Bronchial epithelial cell (primary cell): ENCODE data around the gene TAX1BP3. TPM values are rescaled to one million over a fixed set of nuclear protein-coding genes. Genes with fewer than 3 reads are reported as not detected.

ENCODE experiments used
- DNase-seq: peaks from one replicate; pipeline ENCODE4 v3.0.0-alpha.2; 2010; ENCODE audit warnings: low read depth
- FAIRE-seq: peaks from 2 replicates; lab custom pipeline; 2011; peaks lifted over from hg19 to GRCh38; lab: Jason Lieb, UNC
- H3K27me3 ChIP-seq: 2 replicates; pipeline ENCODE4 v1.5.1; 2011; ENCODE audit warnings: low read length; ENCODE audit not compliant: control insufficient read depth, insufficient read depth
- H3K36me3 ChIP-seq: 2 replicates; pipeline ENCODE4 v1.5.1; 2011; ENCODE audit warnings: low read length; ENCODE audit not compliant: control insufficient read depth, insufficient read depth
- H3K4me3 ChIP-seq: 2 replicates; pipeline ENCODE4 v1.5.1; 2011; ENCODE audit warnings: mild to moderate bottlenecking, low read depth, low read length, control low read depth
- CTCF ChIP-seq: IDR thresholded peaks from 2 replicates; pipeline ENCODE4 v1.5.1; 2011; ENCODE audit warnings: mild to moderate bottlenecking, moderate library complexity, low read length, control low read depth, inconsistent platforms; ENCODE audit not compliant: insufficient read depth, severe bottlenecking
- total RNA-seq: library from RNA; depleted of rRNA; stranded (reverse); fragments of >200 nt; gene quantifications from 2 replicates; pipeline ENCODE4 v1.2.1, GENCODE V29; 2014

Gene TAX1BP3
- total RNA-seq, 1 donor from 2014 or later = 150 TPM

GRCh38 chr17:3656353-3656752 is 12.0 kb downstream of the TAX1BP3 start:
- no peak for FAIRE-seq
- H3K4me3 ChIP-seq = no peak overlapping the region
- TF ChIP-seq CTCF = no peak
- H3K36me3 ChIP-seq = no peaks in the 10 kb centered on the region
- DNase-seq = no peak
- no peaks in the 10 kb centered on the region for H3K27me3 ChIP-seq

GRCh38 chr17:3655766-3656165 is 12.6 kb downstream of the TAX1BP3 start:
- DNase-seq = no peak
- Histone ChIP-seq H3K4me3 (no peak overlapping the region), H3K27me3 (no peaks in the 10 kb centered on the region), H3K36me3 (no peaks in the 10 kb centered on the region)
- FAIRE-seq = no peak
- TF ChIP-seq CTCF = no peak

GRCh38 chr17:3647769-3648555 is 20.4 kb downstream of the TAX1BP3 start:
- peaks cover 12% of the 10 kb centered on the region for H3K36me3 ChIP-seq
- peak; percentile 46 for DNase-seq
- no peak overlapping the region for H3K4me3 ChIP-seq
- H3K27me3 ChIP-seq = no peaks in the 10 kb centered on the region
- peak; percentile 87 for TF ChIP-seq CTCF
- peak; percentile 87 for FAIRE-seq

- Histone ChIP-seq H3K4me3 (no peak overlapping the region), H3K27me3 (no peaks in the 10 kb centered on the region), H3K36me3 (peaks cover 13% of the 10 kb centered on the region)
- no peak for TF ChIP-seq CTCF
- FAIRE-seq (no peak), DNase-seq (no peak)
Observed at GRCh38 chr17:3647251-3647650, 21.1 kb downstream of the TAX1BP3 start.

GRCh38 chr17:3645310-3645709 is 23.1 kb downstream of the TAX1BP3 start:
- peak; percentile 50 for FAIRE-seq
- DNase-seq = no peak
- Histone ChIP-seq H3K36me3 (peaks cover 15% of the 10 kb centered on the region), H3K27me3 (no peaks in the 10 kb centered on the region), H3K4me3 (no peak overlapping the region)
- no peak for TF ChIP-seq CTCF
